Posterior cingulate gyrus (tissue), 11 donors: ENCODE data around the gene DOCK11.

Source experiments
- DNase-seq, 10 donors: peaks; one replicate each; pipeline versions ENCODE4 v3.0.0 to v3.0.0-alpha.2; 2020 to 2021; ENCODE audit warnings: mixed read lengths in 3 of 10
- intact Hi-C: fragments of 100-400 bp; cut with DNase I; formaldehyde crosslinking; loops from one replicate; pipeline ENCODE4 v1.15.1; 2023

The DOCK11 gene

DNA sequence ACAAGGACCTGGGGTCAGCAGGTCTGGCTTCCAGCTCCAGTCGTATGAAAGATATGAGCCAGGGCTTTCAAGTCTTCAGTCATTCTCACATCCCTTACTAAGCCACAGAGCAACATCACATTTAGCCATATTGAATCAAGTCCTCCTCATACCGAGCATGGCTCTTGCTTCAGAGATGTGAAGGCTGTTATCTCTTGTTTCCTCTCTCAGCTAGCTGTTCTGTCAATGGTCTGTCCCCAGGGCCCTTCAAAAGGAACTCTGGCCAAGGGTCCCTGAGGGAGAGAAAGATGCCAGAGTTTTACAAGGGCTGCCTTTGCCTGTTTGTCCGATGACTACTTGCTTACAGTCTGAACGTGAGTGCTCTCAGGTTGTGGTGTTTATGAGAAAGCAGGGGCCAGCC, 30.5 kb downstream of the DOCK11 start:
- intact Hi-C loops = no loop called here

DNA sequence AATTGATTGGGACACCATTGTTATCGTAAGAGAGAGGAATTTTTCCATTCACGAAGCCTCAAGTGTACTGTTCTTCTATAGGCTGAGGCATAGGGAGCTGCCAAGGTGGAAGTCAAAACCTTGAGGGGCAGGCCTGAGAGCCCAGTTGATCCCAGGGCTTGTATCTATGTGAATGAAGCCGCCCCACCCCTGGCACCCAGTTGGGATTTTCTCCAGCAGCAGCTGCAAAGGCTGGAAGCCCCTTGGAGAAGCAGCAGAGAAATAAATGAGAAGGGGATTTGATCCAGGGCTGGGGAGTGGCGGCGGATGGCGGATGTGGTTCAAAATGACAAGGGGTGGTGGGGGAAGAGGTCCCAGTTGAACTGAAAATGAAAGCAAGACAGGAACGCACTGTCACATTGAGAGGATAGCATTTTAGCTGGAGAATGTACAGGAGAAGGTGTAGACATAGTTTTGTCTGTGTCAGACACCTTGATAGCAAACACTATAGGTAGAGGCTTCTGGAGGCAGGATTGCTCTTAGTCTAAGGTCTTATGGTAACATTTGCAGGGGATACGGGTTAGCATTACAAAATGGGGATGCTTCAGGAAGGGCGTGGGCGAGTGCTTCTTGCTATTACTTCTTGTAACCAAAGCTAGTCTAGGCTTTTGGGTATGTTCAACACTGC, 32.6 kb downstream of the DOCK11 start:
- intact Hi-C loops = no loop called here
- peak in 1 of 10 donors; percentile 74 for DNase-seq

More for the DNA sequence above, 30.5 kb downstream of the DOCK11 start:
- DNase-seq = no peak

DNA sequence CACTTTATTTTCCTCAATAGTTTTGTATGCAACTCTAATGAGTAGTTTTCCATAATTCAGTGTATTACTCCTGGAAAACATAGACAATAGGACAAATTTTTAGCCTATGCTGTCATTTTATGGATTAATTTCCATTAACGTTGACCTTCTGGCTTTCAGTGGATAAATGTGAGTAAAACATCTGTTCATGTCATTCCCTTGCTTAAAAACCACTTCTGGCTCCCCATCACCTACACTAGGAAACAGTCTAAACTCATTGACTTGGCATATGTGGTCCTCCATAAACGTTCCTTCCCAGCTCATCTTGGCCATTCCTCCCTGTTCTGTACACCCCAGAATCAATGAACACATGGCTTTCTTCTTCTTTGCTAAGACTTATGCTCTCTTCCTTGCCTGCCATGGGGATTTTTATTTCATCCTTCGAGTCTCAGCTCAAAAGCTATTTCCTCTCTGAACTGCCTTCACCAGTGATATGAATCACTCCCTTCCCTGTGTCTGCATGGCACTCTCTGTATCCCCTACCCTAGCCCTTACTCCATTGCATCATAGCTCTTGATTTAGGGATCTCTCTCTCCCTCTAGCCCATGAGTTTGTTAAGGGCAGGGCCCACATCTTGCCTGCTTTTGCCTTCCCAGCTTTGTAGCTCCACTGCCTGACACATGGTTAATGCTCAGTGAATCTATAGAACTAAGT, 34.8 kb downstream of the DOCK11 start:
- DNase-seq = no peak
- intact Hi-C loops = no loop called here

DNA sequence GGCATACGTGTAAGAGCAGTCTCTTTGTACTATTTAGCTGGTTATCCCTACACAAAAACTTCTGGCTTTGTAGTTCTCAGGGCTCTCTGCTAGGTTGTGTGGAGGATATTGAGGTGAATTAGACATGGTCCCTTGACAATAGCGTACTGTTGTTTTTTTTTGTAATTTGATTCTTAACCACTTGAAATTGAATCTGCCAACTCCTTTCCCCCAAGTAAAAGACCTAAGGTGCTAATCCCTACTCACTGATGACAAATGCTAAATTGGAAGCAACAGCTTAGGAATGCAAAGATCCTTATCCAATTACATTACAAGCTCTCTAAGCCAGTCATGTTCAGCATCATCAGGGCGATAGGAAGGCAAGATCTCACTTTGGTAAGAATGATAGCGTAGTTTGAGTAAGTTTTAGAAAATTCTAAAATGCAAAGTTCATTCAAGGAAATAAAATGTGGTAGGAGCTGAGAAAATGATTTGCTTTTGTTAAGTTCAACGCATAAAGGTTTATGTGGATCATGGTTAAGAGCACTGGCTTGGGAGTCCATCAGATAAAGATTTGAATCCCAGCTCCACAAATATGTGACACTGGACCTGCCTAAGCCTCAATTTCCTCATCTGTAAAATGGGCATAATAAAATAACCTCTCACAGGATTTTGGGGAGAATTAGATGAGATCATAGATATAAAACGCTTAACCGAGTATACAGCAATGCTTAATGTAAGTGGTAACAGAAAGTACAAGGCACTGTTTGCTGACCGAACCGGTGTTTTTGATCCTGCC, 39.3 kb downstream of the DOCK11 start:
- intact Hi-C loops = no loop called here
- DNase-seq = no peak

DNA sequence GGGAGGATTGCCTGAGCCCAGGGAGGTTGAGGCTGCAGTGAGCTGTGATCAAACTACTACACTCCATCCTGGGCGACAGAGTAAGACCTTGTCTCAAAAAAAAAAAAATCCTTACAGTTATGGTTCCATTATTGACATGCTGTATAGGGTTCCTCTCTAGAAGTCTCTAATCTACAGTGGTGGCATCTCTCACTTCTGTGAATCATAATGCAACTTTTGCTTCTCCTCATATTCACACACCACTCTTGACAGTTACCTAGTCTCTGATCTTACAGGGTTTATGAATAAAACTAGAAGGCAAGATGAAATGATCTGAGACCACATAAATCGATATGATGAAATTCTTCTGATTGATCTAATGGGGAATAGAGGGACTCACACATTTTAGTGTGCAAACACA, 40.6 kb downstream of the DOCK11 start:
- intact Hi-C loops = no loop called here
- DNase-seq = no peak

DNA sequence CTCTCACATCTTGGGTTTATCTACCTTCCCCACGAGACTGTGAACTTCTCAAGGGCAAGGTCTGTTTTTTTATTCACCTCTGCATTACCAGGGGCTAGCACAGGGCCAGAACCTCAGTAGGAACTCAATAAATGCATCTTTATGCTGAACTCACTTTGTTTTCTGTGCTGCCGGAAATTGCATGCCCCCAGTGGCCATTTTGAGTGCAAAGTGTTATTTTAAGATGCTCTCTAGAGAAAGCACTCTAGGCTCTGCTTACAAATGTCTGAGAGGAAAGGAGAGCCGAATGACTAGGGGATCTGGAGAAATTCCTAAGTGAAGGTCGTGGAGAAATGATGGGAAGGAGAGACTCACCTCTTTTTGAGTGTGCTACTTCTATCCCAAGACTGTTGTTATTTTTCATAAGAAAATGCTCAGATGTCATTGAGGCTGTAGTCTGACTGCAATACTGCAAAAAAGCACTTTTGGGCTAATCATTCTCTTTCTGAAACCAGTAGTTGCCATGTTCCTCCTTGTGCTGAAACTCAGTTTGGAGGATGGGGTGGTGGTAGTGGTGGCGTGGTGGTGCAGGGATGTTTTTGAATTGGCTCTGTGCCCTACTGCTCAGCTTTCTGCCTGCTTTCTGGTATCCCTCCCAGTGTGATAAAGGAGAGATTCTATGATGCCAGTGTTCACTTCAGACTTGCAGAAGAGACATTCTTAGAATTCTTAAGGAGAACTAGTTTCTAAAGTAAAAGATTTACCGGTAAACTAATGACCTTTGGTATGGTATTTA, 41.3 kb downstream of the DOCK11 start:
- DNase-seq = peak in 3 of 10 donors; percentile 5 to 75 (median 9)
- intact Hi-C loops = no loop called here

DNA sequence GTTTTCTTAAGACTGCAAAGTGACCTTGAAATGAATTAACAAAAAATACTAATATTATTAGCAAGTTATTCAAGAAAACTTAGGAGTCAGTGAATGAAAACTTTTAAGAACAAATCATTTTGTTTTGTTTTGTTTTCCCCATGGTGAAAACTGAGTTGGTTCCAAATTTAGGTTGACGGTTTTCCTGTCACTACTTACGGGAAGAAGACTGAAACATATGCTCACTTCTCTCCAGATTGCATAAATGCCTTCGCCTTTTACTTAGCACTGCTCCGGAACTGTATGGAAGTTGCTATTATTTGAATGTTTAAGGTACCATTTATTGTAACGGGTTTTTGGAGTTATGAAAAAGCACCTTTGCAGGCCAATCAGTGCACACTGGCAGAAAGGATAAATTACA, 42.8 kb downstream of the DOCK11 start:
- DNase-seq = no peak
- intact Hi-C loops = no loop called here

DNA sequence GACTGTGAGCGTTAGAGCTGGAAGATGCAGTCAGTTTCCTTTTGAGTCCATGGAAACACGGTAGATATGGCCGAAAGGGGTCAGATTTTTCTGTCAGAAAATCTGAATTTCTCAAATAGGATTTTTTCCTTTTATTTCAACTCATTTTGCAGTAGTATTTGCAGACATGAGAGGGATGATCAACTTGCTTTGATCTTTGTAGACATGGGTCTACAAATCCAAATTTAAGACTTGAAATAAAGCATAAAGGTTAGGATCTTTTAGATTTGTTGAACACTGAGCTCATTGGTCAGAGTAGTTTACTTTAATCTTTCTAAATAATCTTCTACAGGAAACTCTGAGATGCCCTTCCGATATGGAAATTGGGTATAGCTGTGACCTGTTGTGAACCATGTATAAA, 44.7 kb downstream of the DOCK11 start:
- intact Hi-C loops = no loop called here
- DNase-seq = no peak

DNA sequence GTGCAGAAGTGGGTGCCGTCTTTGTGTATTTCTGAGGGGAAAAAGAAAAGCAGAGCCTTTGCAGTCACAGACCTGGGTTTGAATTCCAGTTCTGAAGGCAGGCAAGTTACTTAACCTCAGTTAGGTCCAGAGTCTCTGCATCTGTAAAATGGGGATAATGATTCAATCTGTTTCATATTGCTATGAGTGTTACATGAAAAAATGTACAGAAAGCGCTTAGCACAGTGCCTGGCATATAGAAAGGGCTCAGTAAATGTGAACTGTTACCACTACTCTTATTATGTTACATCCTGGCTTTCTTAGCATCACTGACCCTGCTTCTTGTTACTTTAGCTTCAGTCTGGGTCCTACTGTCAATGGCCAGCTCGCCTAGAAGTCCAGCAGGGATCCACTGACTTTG, 45.9 kb downstream of the DOCK11 start:
- intact Hi-C loops = no loop called here
- DNase-seq = no peak

DNA sequence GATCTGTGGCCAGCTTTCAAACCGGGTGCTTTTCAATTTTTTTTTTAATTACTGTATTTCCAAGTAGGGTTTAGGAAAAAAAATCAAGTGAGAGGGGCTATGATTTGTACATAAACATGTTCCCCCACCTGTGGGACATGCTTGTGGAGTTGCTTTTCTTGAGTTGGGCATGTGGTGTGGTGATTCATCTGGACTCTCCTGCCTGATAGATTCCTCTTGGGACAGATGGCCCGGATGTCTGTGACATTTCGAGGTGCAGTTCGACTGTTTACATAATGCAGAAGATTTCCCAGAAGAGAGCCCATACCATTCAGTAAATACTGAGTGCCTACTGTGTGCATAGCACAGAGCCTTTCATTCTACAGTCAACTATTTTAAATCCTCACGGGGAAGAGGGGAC, 49.9 kb downstream of the DOCK11 start:
- intact Hi-C loops = no loop called here
- no peak for DNase-seq

DNA sequence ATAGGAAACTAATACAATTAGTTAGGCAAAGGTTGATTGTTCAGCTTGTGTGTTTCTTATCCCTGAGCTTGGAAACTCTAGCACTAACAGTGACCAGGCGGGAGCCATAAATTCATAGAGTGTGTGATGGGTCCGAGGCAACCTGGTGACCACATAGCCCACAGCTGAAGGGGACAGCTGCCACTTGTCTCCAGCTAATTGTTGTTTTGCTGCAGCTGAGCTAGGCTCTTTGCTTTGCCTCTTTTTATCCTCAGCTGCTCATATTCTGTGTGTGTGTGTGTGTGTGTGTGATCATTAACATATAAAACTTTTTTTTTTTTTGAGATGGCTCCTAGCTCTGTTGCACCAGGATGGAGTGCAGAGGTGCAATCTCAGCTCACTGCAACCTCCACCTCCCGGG, 53.2 kb downstream of the DOCK11 start:
- intact Hi-C loops = no loop called here
- DNase-seq = no peak

DNA sequence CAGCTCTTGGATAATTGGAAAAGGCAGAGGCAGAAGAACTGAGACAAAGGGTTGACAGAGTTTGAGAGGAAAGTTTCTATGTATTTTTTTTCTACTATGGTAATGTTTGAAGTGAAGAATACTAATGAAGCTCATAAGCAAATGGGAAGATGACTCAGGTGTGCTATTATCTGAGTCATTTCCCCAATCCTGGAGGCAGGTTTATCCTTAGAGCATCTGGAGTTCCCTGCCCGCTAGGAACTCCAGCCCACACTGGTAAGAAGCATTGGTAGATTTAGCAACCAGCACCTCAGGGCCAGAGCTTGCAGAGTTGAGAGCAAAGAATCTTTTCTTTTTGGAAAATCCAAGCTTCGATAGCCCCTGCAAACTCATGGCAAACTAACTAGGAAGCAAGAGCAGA, 55.2 kb downstream of the DOCK11 start:
- DNase-seq = no peak
- intact Hi-C loops = no loop called here

DNA sequence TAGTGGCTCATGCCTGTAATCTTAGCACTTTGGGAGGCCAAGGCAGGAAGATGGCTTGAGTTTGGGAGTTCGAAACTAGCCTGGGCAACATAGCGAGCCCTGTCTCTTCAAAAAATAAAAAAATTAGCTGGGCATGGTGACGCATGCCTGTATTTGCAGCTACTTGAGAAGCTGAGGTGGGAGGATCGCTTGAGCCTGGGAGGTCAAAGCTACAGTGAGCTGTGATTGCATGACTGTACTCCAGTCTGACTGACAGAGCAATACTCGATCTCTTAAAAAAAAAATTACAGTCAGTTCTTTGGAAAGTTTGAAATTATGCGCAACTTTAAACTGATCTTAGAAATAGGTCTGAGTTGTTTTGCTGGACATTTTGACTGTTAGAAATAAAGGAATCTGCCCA, 55.8 kb downstream of the DOCK11 start:
- intact Hi-C loops = no loop called here
- DNase-seq = no peak

DNA sequence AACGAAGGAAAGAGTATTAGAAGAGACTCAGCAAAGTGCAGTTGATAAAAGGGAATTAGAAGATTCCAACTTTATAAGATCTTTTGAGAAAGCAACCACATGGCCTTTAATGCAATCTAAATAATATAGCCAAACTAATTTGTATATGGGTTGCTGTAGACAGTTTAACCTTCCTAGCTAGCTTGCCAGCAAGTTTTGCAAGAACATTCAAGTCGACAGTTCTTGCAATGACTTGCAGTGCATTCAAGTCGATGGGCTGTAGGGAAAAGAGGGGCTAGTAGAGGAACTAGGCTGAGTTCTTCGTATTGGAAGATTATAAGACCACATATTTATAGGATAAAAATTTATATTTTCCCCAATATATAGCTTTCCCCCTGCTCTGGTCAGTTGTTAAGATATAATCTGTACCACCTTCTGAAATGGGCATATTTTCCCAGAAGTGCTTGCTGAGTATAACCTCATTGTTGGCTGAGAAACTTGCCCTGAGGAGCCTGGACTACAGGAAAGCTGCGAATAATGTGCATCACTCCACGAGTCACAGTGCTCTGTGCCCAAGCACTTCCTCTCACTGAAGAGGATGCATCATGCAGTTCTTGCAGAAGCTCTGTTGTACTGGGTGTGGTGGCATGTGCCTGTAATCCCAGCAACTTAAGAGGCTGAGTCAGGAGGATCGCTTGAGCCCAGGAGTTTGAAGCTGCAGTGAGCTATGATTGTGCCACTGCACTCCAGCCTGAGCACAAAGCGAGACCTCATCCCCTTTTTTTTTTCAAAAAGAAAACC, 56.7 kb downstream of the DOCK11 start:
- DNase-seq = peak in 1 of 10 donors; percentile 55
- intact Hi-C loops = no loop called here

DNA sequence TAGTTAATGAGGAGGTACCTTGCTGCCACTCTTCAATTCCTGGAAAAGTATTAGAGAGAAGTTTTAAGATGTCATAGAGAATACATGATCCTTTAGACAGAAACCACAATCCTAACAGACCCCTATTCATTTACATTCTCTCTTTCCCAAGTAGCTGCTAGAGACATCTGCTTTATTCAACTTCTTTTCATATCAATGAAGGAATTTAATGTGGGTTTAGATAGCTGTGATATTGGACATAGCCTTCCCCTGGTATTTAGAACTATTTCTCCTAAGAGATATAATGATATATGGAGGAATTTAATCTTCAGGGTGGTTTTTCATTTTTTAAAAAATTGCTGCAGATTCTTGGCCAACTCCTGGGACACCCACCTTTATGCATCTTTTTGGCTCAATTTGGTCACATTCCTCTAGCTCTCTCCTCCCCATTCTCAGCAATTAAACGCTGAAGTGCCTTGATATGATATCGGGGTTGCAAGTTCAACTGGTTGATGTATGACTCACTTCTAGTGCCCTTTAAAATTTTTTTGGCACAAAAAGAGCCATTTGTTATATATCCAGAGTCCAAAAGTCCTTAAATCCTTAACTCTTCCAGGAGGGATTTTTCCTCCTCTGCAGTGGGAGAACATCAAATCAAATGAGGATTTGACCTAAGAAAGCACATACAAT, 57.6 kb downstream of the DOCK11 start:
- intact Hi-C loops = no loop called here
- DNase-seq = no peak

DNA sequence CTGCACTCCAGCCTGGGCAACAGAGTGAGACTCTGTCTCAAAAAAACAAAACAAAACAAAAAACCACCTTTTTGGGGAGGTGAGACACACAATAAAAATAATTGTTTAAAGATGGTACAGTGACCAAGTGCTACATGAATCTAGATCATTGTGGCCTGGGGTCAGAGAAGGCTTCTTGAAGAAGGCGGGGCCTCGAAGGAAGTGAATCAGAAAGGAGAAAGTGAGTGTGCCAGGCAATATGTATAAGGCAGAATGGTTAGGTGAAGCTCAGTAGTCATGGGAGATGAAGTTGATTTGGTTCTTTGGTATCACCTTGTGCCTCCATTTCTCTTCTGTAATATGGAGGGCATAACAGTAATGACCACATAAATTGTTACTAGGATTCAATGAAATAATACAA, 58.9 kb downstream of the DOCK11 start:
- intact Hi-C loops = no loop called here

DNA sequence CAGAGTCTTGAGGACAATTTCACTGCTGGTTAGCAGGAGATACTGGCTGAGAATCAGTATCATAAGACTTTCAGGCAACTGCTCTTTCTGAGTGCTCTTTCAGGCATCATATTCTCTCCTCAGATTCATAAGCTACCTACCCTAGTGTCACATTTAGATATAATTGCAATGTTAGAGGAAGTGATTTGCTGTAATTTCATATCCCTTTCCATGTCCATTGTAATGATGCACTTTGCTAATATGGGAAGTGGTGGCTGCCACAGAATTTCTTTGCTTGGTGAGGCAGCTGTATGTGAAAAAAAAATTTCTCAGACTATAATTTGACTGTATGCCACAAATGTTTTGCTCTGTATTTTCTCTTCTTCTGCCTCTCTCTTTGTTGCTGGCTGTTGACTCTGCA, 63.3 kb downstream of the DOCK11 start:
- DNase-seq = no peak
- intact Hi-C loops = no loop called here

More for the DNA sequence above, 58.9 kb downstream of the DOCK11 start:
- no peak for DNase-seq

DNA sequence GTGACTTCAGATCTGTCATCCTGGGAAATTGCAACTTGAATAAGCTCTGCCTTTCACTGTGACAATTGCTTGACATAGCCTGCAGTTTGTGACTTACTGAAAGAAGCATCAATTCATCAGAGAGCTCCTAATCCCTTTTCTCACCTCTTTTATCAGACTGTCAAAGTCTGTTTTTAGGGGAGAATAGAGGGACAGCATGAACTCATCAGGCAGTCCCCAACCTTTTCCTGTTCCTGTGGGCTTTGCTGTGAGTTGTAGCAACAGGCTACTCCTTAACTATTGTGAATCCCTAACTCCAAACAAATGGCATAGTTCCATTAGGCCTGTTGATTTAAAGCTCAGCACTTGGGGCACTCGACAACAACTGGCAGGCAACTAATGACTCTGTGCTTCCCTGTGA, 64.9 kb downstream of the DOCK11 start:
- no peak for DNase-seq
- intact Hi-C loops = no loop called here

DNA sequence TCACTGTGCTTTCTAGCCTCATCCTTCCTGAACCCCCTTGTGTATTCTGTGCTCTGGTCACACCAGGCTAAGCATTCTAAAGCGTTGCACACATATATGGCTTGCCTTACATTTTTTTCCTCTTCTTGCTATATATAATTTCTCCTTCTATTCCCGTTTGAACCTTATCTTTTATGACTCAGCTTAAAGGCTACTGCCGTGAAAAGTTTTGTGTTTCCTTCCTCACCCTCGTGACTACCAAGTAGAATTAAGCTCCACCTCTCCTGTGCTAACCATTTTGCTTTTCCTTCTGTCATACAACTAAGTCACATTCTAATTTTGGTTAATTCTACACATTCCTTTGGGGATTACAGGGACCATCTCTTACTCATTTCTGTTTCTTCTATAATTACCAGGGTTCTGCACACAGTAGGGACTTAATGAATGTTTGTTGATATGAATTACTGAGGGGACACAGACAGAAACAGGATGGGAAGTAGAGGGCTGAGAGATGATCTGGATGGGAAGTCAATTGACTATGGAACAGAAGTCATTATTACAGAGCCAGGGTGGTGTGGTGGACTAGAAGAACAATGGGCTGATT, 67.1 kb downstream of the DOCK11 start:
- DNase-seq = no peak
- intact Hi-C loops = no loop called here
